GM13976 (cell line): ENCODE results near the gene ALCAM.

Experiments used
- DNase-seq: peaks from one replicate; pipeline ENCODE4 v3.0.0; 2012; ENCODE audit warnings: low spot score
- in situ Hi-C: fragments of 300-500 bp; cut with MboI; formaldehyde crosslinking; loops from one replicate; pipeline ENCODE4 v1.12.0; 2022; ENCODE audit warnings: low sequenced_read_pairs, mixed read lengths, inconsistent platforms; ENCODE audit not compliant: unreplicated experiment
- TF ChIP-seq, protein P1 (sequence below): IDR thresholded peaks from 2 replicates; pipeline ENCODE4 v1.5.1; 2012; ENCODE audit warnings: borderline replicate concordance, mild to moderate bottlenecking; ENCODE audit not compliant: insufficient read depth; ENCODE audit errors: extremely low read depth, missing control alignments, control extremely low read depth

ALCAM gene

DNA sequence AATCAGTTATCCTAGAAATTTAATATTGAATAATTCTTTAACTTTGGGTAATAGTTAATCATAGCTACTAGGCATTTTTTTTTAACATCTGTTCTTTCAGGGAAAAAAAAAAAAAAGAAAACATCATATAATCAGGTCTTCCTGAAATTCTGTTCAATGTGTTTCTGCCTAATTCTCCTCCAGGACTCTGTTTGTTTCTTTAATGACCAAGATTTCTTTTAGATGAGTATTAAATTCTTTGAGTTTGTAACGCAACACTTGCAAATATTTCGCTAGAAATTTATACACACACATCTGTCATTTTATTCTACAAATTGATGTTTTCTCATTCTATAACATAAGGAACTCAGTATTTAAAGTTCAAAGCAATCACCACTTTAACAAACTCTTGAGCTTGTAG is 56.7 kb downstream of the ALCAM start:
- in situ Hi-C loops: no loop called here
- DNase-seq: no peak
- TF ChIP-seq, protein P1, sequence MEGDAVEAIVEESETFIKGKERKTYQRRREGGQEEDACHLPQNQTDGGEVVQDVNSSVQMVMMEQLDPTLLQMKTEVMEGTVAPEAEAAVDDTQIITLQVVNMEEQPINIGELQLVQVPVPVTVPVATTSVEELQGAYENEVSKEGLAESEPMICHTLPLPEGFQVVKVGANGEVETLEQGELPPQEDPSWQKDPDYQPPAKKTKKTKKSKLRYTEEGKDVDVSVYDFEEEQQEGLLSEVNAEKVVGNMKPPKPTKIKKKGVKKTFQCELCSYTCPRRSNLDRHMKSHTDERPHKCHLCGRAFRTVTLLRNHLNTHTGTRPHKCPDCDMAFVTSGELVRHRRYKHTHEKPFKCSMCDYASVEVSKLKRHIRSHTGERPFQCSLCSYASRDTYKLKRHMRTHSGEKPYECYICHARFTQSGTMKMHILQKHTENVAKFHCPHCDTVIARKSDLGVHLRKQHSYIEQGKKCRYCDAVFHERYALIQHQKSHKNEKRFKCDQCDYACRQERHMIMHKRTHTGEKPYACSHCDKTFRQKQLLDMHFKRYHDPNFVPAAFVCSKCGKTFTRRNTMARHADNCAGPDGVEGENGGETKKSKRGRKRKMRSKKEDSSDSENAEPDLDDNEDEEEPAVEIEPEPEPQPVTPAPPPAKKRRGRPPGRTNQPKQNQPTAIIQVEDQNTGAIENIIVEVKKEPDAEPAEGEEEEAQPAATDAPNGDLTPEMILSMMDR: no peak

DNA sequence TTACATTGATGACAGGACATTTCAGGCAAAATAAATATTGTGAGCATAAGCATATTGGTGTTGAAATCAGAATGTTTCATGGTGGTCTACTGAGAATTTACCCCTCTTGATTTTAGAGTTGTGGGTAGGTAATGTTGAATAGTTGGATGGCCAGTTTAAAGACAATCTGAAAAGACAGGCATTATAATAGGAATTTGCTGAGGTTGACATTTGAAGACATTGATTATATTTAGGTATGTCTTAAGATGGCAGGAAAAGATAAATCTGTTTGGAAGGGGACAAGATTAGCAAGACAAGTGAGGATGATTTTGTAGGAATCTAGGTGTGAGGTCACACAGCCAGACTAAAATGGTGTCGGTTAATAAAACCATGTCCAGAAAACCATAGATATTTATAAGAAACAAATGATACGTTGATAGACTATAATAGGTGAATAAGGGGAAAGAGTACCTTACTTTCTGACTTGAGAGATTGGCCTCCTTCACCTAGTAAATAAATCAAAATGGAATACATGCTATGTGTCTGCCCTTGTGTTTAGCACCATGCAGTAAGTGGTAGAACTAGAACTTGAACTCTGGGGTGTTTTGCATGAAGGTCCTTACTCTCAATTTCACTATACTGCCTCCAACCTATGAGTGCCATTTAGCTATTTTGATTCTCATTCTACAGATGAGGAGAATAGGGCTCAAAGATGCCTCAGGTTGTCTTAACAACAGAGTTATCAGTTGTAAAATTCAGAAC is 57.9 kb downstream of the ALCAM start:
- DNase-seq: no peak
- TF ChIP-seq, protein P1: no peak
- in situ Hi-C loops: no loop called here

DNA sequence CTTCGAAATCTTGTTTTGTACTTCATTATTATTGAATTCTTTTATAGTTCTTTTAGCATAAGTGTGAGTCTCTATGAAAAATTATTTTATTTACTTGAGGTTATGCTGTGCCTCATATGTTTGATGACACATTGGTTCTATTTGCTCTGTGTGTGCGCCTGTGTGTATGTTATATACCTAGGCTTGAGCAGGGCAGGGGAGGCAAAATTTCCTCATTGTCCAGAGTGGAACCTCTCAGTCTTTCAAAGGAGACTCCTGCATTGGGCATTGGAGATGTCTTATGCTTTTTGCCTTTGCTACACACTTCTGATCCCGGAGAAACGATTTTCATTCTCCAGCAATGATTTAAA is 58.4 kb downstream of the ALCAM start:
- TF ChIP-seq, protein P1: no peak
- in situ Hi-C loops: no loop called here

DNA sequence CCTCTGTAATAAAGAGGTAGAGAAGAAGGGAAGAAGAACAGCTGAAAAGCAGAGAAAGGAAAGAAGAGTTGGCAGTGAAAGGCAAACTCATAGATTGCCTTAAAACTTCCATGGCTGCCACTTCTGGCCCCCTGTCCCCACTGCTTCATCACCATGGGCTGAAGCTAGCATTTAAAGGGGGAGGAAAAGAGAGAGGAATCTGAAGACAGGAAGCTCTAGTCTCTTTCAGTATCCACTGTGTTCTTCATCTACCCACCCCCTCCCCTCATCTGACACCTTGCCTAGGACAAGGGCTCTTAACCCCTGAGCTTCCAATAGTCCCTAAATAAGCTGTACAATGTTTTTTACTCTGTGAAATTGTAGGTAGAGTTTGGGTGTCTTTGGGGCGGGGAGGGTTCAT is 60.6 kb downstream of the ALCAM start:
- in situ Hi-C loops: no loop called here
- DNase-seq: no peak
- TF ChIP-seq, protein P1: no peak

More for the DNA sequence above, 58.4 kb downstream of the ALCAM start:
- no peak for DNase-seq

DNA sequence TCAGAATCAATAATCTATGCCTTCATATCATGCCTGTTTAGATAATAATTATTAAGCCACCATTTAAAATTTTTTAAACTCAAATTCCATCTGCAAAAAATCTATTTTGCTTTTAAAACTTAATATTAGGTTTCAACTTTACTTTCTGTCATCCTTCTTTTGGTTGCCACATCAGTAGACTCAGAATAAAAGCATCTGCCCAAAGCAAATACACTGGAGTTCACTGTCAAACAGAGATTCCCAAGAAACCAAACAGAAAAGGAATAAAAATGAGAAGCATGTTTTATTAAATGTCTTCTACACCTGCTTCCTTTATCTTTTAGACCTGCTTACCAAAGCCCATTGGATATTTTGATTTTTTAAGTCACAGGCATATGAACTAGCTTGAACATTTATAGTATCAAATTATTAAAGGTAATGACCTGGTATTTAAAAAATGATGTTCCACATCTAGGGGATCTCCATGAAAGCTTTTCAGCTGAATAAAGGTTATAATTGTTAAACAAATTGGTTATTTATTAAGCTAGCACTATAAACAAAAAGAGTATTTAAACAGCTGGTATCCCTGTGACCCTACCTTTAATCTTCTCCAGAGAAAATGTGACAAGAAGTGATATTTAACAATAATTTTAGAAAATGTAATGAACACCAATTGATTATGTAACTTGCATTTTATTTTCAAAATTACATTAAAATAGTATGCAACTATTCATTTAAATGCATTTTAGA is 62.5 kb downstream of the ALCAM start:
- in situ Hi-C loops: no loop called here
- TF ChIP-seq, protein P1: no peak
- no peak for DNase-seq

DNA sequence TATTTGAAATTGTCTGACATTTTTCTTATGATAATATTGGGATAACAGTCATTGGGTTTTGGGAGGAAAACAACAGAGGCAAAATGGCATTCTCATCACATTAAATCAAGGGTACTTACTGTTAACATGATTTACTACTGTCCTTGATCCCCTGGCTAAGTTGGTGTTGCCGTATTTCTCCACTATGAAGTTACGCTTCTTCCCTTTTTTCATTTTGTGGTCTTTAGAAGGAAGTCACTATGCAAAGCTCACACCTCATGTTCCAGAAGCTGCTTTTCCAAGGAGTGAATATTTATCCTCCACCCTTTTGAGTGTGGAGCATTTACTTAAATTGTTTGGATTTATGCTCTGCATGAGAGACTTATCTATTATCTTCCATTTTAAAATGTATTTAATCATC is 63.7 kb downstream of the ALCAM start:
- DNase-seq: no peak
- in situ Hi-C loops: no loop called here
- TF ChIP-seq, protein P1: no peak

DNA sequence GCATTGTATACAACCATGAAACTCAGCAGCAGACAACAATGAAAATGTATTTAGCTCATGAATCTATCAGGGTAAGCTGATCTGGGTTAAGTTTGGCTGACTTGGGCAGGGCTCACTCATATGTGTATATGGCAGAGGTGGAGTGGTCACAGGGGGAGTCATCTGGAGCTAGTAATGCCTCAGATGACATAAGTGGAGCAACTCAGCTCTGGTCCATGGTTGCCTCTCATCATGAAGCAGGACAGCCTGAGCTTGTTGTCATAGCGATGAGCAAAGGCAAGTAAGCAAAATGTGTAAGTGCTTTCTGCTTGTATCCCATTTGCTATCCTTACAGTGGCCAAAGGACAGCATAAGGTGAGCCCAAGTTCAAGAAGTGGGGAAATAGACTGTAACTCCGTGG is 64.5 kb downstream of the ALCAM start:
- DNase-seq: no peak
- TF ChIP-seq, protein P1: no peak
- in situ Hi-C loops: no loop called here
